PC-3 (cell line): ENCODE data around the gene NIF3L1.

Source experiments
- EZH2 ChIP-seq: fragments of 300-600 bp; sonication (generic); IDR thresholded peaks from one replicate; pipeline ENCODE4 v1.6.1; 2017; ENCODE audit warnings: antibody characterized with exemption, mild to moderate bottlenecking, low read length; ENCODE audit not compliant: unreplicated experiment
- TF ChIP-seq, protein P1 (sequence below): fragments of 300-600 bp; sonication (generic); conservative IDR thresholded peaks from 2 replicates; pipeline ENCODE4 v1.5.1; 2017; ENCODE audit warnings: antibody characterized with exemption, low read depth, mild to moderate bottlenecking, low read length

DNA sequence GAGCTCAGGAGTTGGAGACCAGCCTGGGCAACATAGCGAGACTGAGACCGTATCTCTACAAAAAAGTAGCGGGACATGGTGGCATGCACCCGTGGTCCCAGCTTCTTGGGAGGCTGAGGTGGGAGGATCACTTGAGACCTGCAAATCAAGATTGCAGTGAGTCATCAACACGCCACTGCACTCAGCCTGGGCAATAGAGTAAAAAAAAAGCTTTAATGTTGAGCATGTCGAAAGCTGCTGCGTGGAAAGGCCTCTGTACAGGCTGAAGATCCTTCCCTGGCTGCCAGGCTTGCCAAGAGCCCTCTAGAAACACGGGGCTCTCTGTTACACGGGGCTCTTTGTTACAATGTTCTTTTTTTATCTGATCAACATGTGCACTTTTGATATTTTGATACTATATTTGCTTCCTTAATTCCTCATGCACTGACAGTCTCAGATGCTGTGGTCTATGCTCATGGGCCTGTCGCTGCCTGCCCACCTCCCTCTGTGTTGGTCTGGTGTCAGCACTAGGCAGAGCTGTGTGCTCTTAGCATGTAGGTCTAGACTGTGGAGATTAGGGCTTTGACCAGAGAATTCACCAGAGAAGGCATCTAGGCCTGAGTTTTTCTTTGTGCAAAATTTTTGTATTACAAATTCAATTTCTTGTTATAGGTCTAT is 43.4 kb upstream of the NIF3L1 start:
- TF ChIP-seq, protein P1, sequence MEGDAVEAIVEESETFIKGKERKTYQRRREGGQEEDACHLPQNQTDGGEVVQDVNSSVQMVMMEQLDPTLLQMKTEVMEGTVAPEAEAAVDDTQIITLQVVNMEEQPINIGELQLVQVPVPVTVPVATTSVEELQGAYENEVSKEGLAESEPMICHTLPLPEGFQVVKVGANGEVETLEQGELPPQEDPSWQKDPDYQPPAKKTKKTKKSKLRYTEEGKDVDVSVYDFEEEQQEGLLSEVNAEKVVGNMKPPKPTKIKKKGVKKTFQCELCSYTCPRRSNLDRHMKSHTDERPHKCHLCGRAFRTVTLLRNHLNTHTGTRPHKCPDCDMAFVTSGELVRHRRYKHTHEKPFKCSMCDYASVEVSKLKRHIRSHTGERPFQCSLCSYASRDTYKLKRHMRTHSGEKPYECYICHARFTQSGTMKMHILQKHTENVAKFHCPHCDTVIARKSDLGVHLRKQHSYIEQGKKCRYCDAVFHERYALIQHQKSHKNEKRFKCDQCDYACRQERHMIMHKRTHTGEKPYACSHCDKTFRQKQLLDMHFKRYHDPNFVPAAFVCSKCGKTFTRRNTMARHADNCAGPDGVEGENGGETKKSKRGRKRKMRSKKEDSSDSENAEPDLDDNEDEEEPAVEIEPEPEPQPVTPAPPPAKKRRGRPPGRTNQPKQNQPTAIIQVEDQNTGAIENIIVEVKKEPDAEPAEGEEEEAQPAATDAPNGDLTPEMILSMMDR, result no peak
- no peak for TF ChIP-seq EZH2
